Gastrocnemius medialis (tissue), 4 donors: ENCODE data around the gene USP20. TPM values are rescaled to one million over a fixed set of nuclear protein-coding genes. Genes with fewer than 3 reads are reported as not detected.

Experiments used
- ATAC-seq, 2 donors: fragments of 150-250 bp; one replicate each; pipeline ENCODE4 v1.9.1; 2016
- DNase-seq, 2 donors: peaks; one replicate each; pipeline ENCODE4 v3.0.0-alpha.2; 2019
- H3K27ac ChIP-seq, 4 donors: fragments of 200-600 bp; sonication (generic); 1 replicate in 1 of 4; 2 replicates in 3 of 4; pipeline ENCODE4 v1.5.1; 2016 to 2018; ENCODE audit warnings: mild to moderate bottlenecking in 2 of 4, moderate library complexity in 1 of 4
- H3K27me3 ChIP-seq, 3 donors: fragments of 200-600 bp; sonication (generic) in 2 of 3; 1 replicate in 1 of 3; 2 replicates in 2 of 3; pipeline versions ENCODE4 v1.5.1 to v1.6.0; 2016 to 2019; ENCODE audit warnings: mild to moderate bottlenecking in 1 of 3, moderate library complexity in 1 of 3
- H3K36me3 ChIP-seq, 2 donors: fragments of 200-600 bp; sonication (generic) in 1 of 2; one replicate each; pipeline ENCODE4 v1.5.1; 2017 to 2018
- H3K4me1 ChIP-seq, 2 donors: fragments of 200-600 bp; sonication (generic) in 1 of 2; one replicate each; pipeline ENCODE4 v1.5.1; 2016 to 2017; ENCODE audit warnings: mild to moderate bottlenecking in 2 of 2
- H3K4me3 ChIP-seq, 4 donors: fragments of 200-600 bp; sonication (generic) in 3 of 4; 1 replicate in 1 of 4; 2 replicates in 3 of 4; pipeline ENCODE4 v1.5.1; 2016 to 2019; ENCODE audit warnings: mild to moderate bottlenecking in 2 of 4
- H3K9me3 ChIP-seq, 3 donors: fragments of 200-600 bp; sonication (generic) in 2 of 3; 1 replicate in 1 of 3; 2 replicates in 2 of 3; pipeline ENCODE4 v1.5.1; 2016 to 2019
- CTCF ChIP-seq, 5 experiments: fragments of 450-650 bp in 3 of 5; fragments of 200-600 bp in 2 of 5; sonication (generic) in 2 of 5; IDR thresholded peaks in 4 of 5; conservative IDR thresholded peaks in 1 of 5; 1 replicate in 4 of 5; 2 replicates in 1 of 5; pipeline ENCODE4 v1.5.1; 2016 to 2019; ENCODE audit warnings: antibody characterized with exemption in 5 of 5, mild to moderate bottlenecking in 3 of 5, moderate library complexity in 3 of 5
- POLR2A ChIP-seq, 2 donors: fragments of 450-650 bp; IDR thresholded peaks; one replicate each; pipeline ENCODE4 v1.6.1; 2017; ENCODE audit warnings: antibody characterized with exemption in 2 of 2, mild to moderate bottlenecking in 2 of 2, moderate library complexity in 2 of 2
- in situ Hi-C, 4 donors: fragments of 200-750 bp; cut with MboI; loops; one replicate each; pipeline versions ENCODE4 v1.15.0 to v1.8.0; 2017; ENCODE audit warnings: low sequenced_read_pairs in 4 of 4
- intact Hi-C: fragments of 100-400 bp; cut with DNase I; formaldehyde crosslinking; loops from one replicate; pipeline ENCODE4 v1.15.1; 2023; ENCODE audit warnings: low total_unique reads
- total RNA-seq, 4 donors: library from RNA; depleted of rRNA; stranded (reverse); fragments of >200 nt; gene quantifications; one replicate each; pipeline versions ENCODE4 v1.1.0 to v1.2.3, GENCODE V29; 2016

USP20 gene
- total RNA-seq, 4 donors from 2014 or later, result 13.4 to 25.4 (median 18.6) TPM

GRCh38 chr9:129875687-129876395 lies 40.6 kb downstream of the USP20 start:
- Histone ChIP-seq H3K4me1 (no peaks in the 10 kb centered on the region), H3K9me3 (no peaks in the 10 kb centered on the region), H3K36me3 (peaks cover 0 to 56% of the 10 kb centered on the region in 2 donors), H3K27me3 (no peaks in the 10 kb centered on the region), H3K27ac (no peak overlapping the region), H3K4me3 (no peak overlapping the region)
- no peak for DNase-seq
- in situ Hi-C loops (loop anchor here (25.0 kb wide), 3 partner anchors 186 to 361 kb away; partner anchors contain the start of gene GPR107 (in 1 of the 4)), intact Hi-C loops (no loop called here)
- ATAC-seq, result no peak
- TF ChIP-seq POLR2A (IDR thresholded peaks at IDR 0.05) (no peak), CTCF (IDR thresholded peaks at IDR 0.05 in 4 of 5, conservative IDR thresholded peaks at IDR 0.05 in 1 of 5) (no peak)

GRCh38 chr9:129876815-129877214 lies 41.6 kb downstream of the USP20 start:
- H3K27ac ChIP-seq, result no peak overlapping the region
- DNase-seq, result no peak

GRCh38 chr9:129878291-129878690 lies 43.0 kb downstream of the USP20 start:
- intact Hi-C loops, result no loop called here
- TF ChIP-seq POLR2A (IDR thresholded peaks at IDR 0.05) (no peak), CTCF (IDR thresholded peaks at IDR 0.05 in 4 of 5, conservative IDR thresholded peaks at IDR 0.05 in 1 of 5) (no peak)
- H3K27me3 ChIP-seq, result no peaks in the 10 kb centered on the region
- ATAC-seq (no peak), DNase-seq (no peak)
- H3K4me1 ChIP-seq, result no peaks in the 10 kb centered on the region
- in situ Hi-C loops, result loop anchor here (25.0 kb wide), 3 partner anchors 184 to 359 kb away; partner anchors contain the start of gene GPR107 (in 1 of the 4)
- H3K36me3 ChIP-seq, result peaks cover 0 to 62% of the 10 kb centered on the region in 2 donors
- H3K27ac ChIP-seq, result no peak overlapping the region
- no peak overlapping the region for H3K4me3 ChIP-seq
- no peaks in the 10 kb centered on the region for H3K9me3 ChIP-seq

More at GRCh38 chr9:129876815-129877214, 41.6 kb downstream of the USP20 start:
- ATAC-seq, result no peak
- Histone ChIP-seq H3K36me3 (peaks cover 0 to 63% of the 10 kb centered on the region in 2 donors), H3K4me1 (no peaks in the 10 kb centered on the region), H3K4me3 (no peak overlapping the region), H3K9me3 (no peaks in the 10 kb centered on the region), H3K27me3 (no peaks in the 10 kb centered on the region)
- intact Hi-C loops (no loop called here), in situ Hi-C loops (loop anchor here (25.0 kb wide), 3 partner anchors 185 to 360 kb away; partner anchors contain the start of gene GPR107 (in 1 of the 4))
- TF ChIP-seq POLR2A (IDR thresholded peaks at IDR 0.05) (no peak), CTCF (IDR thresholded peaks at IDR 0.05 in 4 of 5, conservative IDR thresholded peaks at IDR 0.05 in 1 of 5) (no peak)

GRCh38 chr9:129879103-129879699 lies 43.9 kb downstream of the USP20 start:
- no peak overlapping the region for H3K27ac ChIP-seq
- no peak for ATAC-seq
- intact Hi-C loops, result no loop called here
- no peaks in the 10 kb centered on the region for H3K9me3 ChIP-seq
- DNase-seq, result no peak
- TF ChIP-seq CTCF (IDR thresholded peaks at IDR 0.05 in 4 of 5, conservative IDR thresholded peaks at IDR 0.05 in 1 of 5), result no peak
- TF ChIP-seq POLR2A (IDR thresholded peaks at IDR 0.05), result no peak
- H3K36me3 ChIP-seq, result peaks cover 0 to 53% of the 10 kb centered on the region in 2 donors
- in situ Hi-C loops, result loop anchor here (25.0 kb wide), 3 partner anchors 183 to 358 kb away; partner anchors contain the start of gene GPR107 (in 1 of the 4)
- no peak overlapping the region for H3K4me3 ChIP-seq
- no peaks in the 10 kb centered on the region for H3K27me3 ChIP-seq
- peaks cover 4 to 5% of the 10 kb centered on the region in 2 donors for H3K4me1 ChIP-seq
